Progenitor cell of endocrine pancreas (in vitro differentiated cells): ENCODE measurements around the gene PRAMEF10. TPM values are rescaled to one million over a fixed set of nuclear protein-coding genes. Genes with fewer than 3 reads are reported as not detected.
"Not testable (repeated sequence)": the region's sequence is repeated elsewhere in the genome, so short reads cannot be mapped to it uniquely, and the experiment has no call there.

Source experiments
- DNase-seq: peaks from one replicate; pipeline ENCODE4 v3.0.0; 2021; ENCODE audit warnings: low spot score; ENCODE audit not compliant: unreplicated experiment
- H3K27ac Mint-ChIP-seq: 2 replicates; pipeline ENCODE4 v1.8.0; 2021; ENCODE audit warnings: mild to moderate bottlenecking, moderate library complexity, mixed read lengths
- H3K27me3 Mint-ChIP-seq: 2 replicates; pipeline ENCODE4 v1.8.0; 2021; ENCODE audit warnings: mixed read lengths
- H3K36me3 Mint-ChIP-seq: 2 replicates; pipeline ENCODE4 v1.8.0; 2022; ENCODE audit warnings: mixed read lengths; ENCODE audit not compliant: insufficient read depth
- H3K4me1 Mint-ChIP-seq: 2 replicates; pipeline ENCODE4 v1.8.0; 2021; ENCODE audit warnings: low read depth, mixed read lengths
- H3K4me3 Mint-ChIP-seq: 2 replicates; pipeline ENCODE4 v1.8.0; 2021; ENCODE audit warnings: low read depth, mild to moderate bottlenecking, moderate library complexity, mixed read lengths
- H3K9me3 Mint-ChIP-seq: 2 replicates; pipeline ENCODE4 v1.8.0; 2021; ENCODE audit warnings: low read depth, mixed read lengths
- total RNA-seq: library from RNA; stranded (reverse); gene quantifications from 2 replicates; pipeline ENCODE4 v1.2.1, GENCODE V29; 2021
- TF ChIP-seq, protein P1 (sequence below): fragments of 200-600 bp; sonication (generic); IDR thresholded peaks from one replicate; pipeline ENCODE4 v1.5.0; 2021; ENCODE audit warnings: antibody characterized with exemption, mild to moderate bottlenecking; ENCODE audit not compliant: unreplicated experiment

The PRAMEF10 gene
- total RNA-seq, 1 donor from 2014 or later, result not detected

DNA sequence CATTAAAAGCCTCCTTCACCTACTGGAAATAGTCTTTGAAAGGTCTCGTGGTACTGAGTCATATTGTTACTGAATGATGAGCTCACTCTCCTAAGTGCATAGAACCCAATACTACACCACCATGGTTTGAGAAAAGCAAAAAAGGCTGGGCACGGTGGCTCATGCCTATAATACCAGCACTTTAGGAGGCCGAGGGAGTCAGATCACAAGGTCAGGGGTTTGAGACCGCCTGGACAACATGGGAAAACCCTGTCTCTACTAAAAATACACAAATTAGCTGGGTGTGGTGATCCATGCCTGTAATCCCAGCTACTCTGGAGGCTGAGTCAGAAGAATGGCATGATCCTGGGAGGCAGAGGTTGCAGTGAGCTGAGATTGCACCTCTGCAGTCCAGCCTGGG, 46.3 kb downstream of the PRAMEF10 start:
- no peak overlapping the region for H3K27ac Mint-ChIP-seq
- no peaks in the 10 kb centered on the region for H3K4me1 Mint-ChIP-seq
- no peaks in the 10 kb centered on the region for H3K27me3 Mint-ChIP-seq
- DNase-seq, result no peak
- H3K4me3 Mint-ChIP-seq, result no peak overlapping the region
- TF ChIP-seq, protein P1, sequence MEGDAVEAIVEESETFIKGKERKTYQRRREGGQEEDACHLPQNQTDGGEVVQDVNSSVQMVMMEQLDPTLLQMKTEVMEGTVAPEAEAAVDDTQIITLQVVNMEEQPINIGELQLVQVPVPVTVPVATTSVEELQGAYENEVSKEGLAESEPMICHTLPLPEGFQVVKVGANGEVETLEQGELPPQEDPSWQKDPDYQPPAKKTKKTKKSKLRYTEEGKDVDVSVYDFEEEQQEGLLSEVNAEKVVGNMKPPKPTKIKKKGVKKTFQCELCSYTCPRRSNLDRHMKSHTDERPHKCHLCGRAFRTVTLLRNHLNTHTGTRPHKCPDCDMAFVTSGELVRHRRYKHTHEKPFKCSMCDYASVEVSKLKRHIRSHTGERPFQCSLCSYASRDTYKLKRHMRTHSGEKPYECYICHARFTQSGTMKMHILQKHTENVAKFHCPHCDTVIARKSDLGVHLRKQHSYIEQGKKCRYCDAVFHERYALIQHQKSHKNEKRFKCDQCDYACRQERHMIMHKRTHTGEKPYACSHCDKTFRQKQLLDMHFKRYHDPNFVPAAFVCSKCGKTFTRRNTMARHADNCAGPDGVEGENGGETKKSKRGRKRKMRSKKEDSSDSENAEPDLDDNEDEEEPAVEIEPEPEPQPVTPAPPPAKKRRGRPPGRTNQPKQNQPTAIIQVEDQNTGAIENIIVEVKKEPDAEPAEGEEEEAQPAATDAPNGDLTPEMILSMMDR, result no peak
- H3K36me3 Mint-ChIP-seq, result no peaks in the 10 kb centered on the region
- peaks cover 43% of the 10 kb centered on the region for H3K9me3 Mint-ChIP-seq

DNA sequence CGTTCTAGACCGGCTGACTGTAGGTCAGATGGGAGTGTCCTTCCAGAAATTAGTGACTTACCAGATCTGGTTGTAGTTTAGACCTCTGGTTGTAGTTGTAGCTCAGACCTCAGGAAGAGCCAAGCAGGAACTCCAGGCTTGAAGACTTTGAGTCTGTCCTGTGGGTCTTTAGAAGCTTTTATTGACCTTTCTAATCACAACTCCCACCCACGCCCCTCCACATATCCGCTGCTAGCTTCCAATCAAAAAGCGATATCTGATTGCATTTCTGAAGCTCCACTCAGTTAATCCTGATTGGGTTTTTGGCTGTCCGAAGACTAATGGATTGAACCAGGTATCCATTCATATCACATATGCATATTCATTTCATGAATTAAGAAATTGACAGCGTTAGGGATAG, 49.5 kb downstream of the PRAMEF10 start, which contains the start of gene HNRNPCL1:
Gene HNRNPCL1, minus strand, starts transcription at position 101 of the 400 bp plus-strand sequence. CDS start 431 bp downstream, outside the sequence.
- peaks cover 34% of the 10 kb centered on the region for H3K9me3 Mint-ChIP-seq
- not testable (repeated sequence) for DNase-seq, H3K4me3 Mint-ChIP-seq, H3K27me3 Mint-ChIP-seq, H3K27ac Mint-ChIP-seq, H3K36me3 Mint-ChIP-seq, H3K4me1 Mint-ChIP-seq

Other genes starting within 250 kb of the PRAMEF10 start
- not detected in 2 replicates for gene AADACL3, start 182.2 kb downstream of the PRAMEF10 start, total RNA-seq
- gene CFAP107, start 152.1 kb downstream of the PRAMEF10 start, total RNA-seq, result 1.2 and 2.8 TPM in 2 replicates
- gene PRAMEF12, start 124.5 kb downstream of the PRAMEF10 start, total RNA-seq, result not detected in 2 replicates
- gene PRAMEF1, start 106.9 kb downstream of the PRAMEF10 start, total RNA-seq, result not detected in 2 replicates
- gene PRAMEF11, start 66.9 kb downstream of the PRAMEF10 start, total RNA-seq, result not detected in 2 replicates
- gene HNRNPCL1, start 49.5 kb downstream of the PRAMEF10 start, total RNA-seq, result not detected in 2 replicates
- not detected in 2 replicates for gene PRAMEF2, start 41.2 kb downstream of the PRAMEF10 start, total RNA-seq
- gene PRAMEF4, start 12.1 kb downstream of the PRAMEF10 start, total RNA-seq, result not detected in 2 replicates
- not detected in 2 replicates for gene PRAMEF7, start 18.3 kb upstream of the PRAMEF10 start, total RNA-seq
- gene PRAMEF6, start 49.3 kb upstream of the PRAMEF10 start, total RNA-seq, result not detected in 2 replicates
- not detected in 2 replicates for gene PRAMEF27, start 158.3 kb upstream of the PRAMEF10 start, total RNA-seq
- not detected in 2 replicates for gene HNRNPCL3, start 162.5 kb upstream of the PRAMEF10 start, total RNA-seq
- not detected in 2 replicates for gene PRAMEF25, start 172.5 kb upstream of the PRAMEF10 start, total RNA-seq
- gene HNRNPCL2, start 218.6 kb upstream of the PRAMEF10 start, total RNA-seq, result not detected in 2 replicates